Spleen (tissue), 11 donors: ENCODE results near the gene PLAAT5. TPM values are rescaled to one million over a fixed set of nuclear protein-coding genes. Genes with fewer than 3 reads are reported as not detected.

ENCODE experiments used
- DNase-seq: peaks from one replicate; pipeline ENCODE4 v3.0.0-alpha.2; 2020
- H3K27ac ChIP-seq, 8 donors: fragments of 200-600 bp; sonication (generic) in 7 of 8; 1 replicate in 4 of 8; 2 replicates in 4 of 8; pipeline versions ENCODE4 v1.5.0 to v1.8.0; 2016 to 2021; ENCODE audit warnings: inconsistent platforms in 4 of 8, mild to moderate bottlenecking in 4 of 8, moderate library complexity in 1 of 8
- H3K27me3 ChIP-seq, 7 donors: fragments of 200-600 bp; sonication (generic) in 6 of 7; replicated peaks in 1 of 7; 1 replicate in 4 of 7; 2 replicates in 3 of 7; pipeline versions ENCODE4 v1.5.0 to v1.8.0; 2016 to 2021; ENCODE audit warnings: inconsistent platforms in 3 of 7, mild to moderate bottlenecking in 1 of 7
- H3K36me3 ChIP-seq, 6 donors: fragments of 200-600 bp; sonication (generic) in 5 of 6; 1 replicate in 4 of 6; 2 replicates in 2 of 6; pipeline versions ENCODE4 v1.5.0 to v1.8.0; 2016 to 2021; ENCODE audit warnings: inconsistent platforms in 2 of 6
- H3K4me1 ChIP-seq, 6 donors: fragments of 200-600 bp; sonication (generic) in 5 of 6; 1 replicate in 3 of 6; 2 replicates in 3 of 6; pipeline versions ENCODE4 v1.5.0 to v1.8.0; 2016 to 2021; ENCODE audit warnings: inconsistent platforms in 3 of 6
- H3K4me3 ChIP-seq, 8 donors: fragments of 200-600 bp; sonication (generic) in 7 of 8; 1 replicate in 4 of 8; 2 replicates in 4 of 8; pipeline versions ENCODE4 v1.5.0 to v1.8.0; 2016 to 2021; ENCODE audit warnings: inconsistent platforms in 4 of 8, mild to moderate bottlenecking in 4 of 8, moderate library complexity in 2 of 8
- H3K9me3 ChIP-seq, 8 donors: fragments of 200-600 bp; sonication (generic) in 7 of 8; 1 replicate in 4 of 8; 2 replicates in 4 of 8; pipeline versions ENCODE4 v1.5.0 to v1.8.0; 2016 to 2021; ENCODE audit warnings: inconsistent platforms in 4 of 8
- CTCF ChIP-seq, 11 experiments: fragments of 200-600 bp in 7 of 11; fragments of 450-650 bp in 4 of 11; sonication (generic) in 4 of 11; IDR thresholded peaks in 8 of 11; conservative IDR thresholded peaks in 3 of 11; 1 replicate in 7 of 11; 2 replicates in 4 of 11; pipeline versions ENCODE4 v1.4.0 to v1.8.0; 2016 to 2021; ENCODE audit warnings: antibody characterized with exemption in 11 of 11, inconsistent platforms in 4 of 11, mild to moderate bottlenecking in 1 of 11
- POLR2A ChIP-seq, 3 donors: fragments of 450-650 bp; IDR thresholded peaks; one replicate each; pipeline ENCODE4 v1.5.1; 2017; ENCODE audit warnings: antibody characterized with exemption in 3 of 3, mild to moderate bottlenecking in 1 of 3
- POLR2AphosphoS5 ChIP-seq, 3 donors: sonication (generic); formaldehyde crosslinking; IDR thresholded peaks; one replicate each; pipeline ENCODE4 v1.5.1; 2017; ENCODE audit warnings: antibody characterized with exemption in 3 of 3
- WGBS, 5 donors: extraction: QIAGEN DNeasy Blood & Tissue Kit in 3 of 5; methylation state at CpG; one replicate each; pipeline versions ENCODE4 v1.1.5 to v1.1.7; 2013 to 2018; 5-methylcytosine and 5-hydroxymethylcytosine counted together
- intact Hi-C: fragments of 100-400 bp; cut with DNase I; formaldehyde crosslinking; loops from one replicate; pipeline ENCODE4 v1.15.0; 2023; ENCODE audit warnings: low total_unique reads
- polyA plus RNA-seq, 3 donors: library from polyadenylated mRNA; stranded (reverse); fragments of 200-250 nt; gene quantifications; one replicate each; pipeline ENCODE4 v1.2.1, GENCODE V29; 2013
- total RNA-seq, 7 donors: library from RNA; depleted of rRNA in 3 of 7; stranded (reverse); fragments of >200 nt in 3 of 7; fragmentation: NEBNext Ultra II Directional in 4 of 7; extraction: Animal tissue kit (Norgen Biotek cat#: 25700) in 4 of 7; gene quantifications; one replicate each; pipeline versions ENCODE4 v1.1.0 to v1.2.1, GENCODE V29; 2016 to 2021
- donor health status: healthy with polysubstance abuse.
- donor health status: DM: no; HTN: no; CAD: no; lungs with moderate emphysema.
- donor health status: DM: no; HTN: no; CAD: no.
- donor health status: Bipolar disorder and iron deficiency.
- donor health status: healthy.
- donor health status: DM: no; HTN: no; CAD: no.
- donor health status: DM: yes; HTN: yes; CAD: no.

The PLAAT5 gene
- total and polyA plus RNA-seq, 10 donors, result 0.10 to 0.54 (median 0.24) TPM; not detected in 4

DNA sequence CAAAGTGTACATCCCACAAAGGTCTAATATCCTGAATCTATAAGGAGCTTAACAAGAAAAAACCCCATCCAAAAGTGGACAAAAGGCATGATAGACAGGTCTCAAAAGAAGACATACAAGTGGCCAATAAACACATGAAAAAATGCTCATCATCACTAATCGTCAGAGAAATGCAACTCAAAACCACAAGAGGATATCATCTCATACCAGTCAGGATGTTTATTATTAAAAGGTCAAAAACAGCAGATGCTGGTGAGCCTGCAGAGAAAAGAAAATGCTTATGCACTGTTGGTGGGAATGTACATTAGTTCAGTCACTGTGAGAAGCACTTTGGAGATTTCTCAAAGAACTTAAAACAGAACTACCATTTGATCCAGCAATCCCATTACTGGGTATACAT is 27.6 kb upstream of the PLAAT5 start:
- intact Hi-C loops, result no loop called here
- Histone ChIP-seq H3K4me3 (no peak overlapping the region), H3K9me3 (peaks cover 0 to 11% (median 3%) of the 10 kb centered on the region in 8 donors), H3K36me3 (peaks cover 0 to 33% (median 0%) of the 10 kb centered on the region in 6 donors), H3K27me3 (no peaks in the 10 kb centered on the region), H3K4me1 (peaks cover 0 to 16% (median 3%) of the 10 kb centered on the region in 6 donors), H3K27ac (peak overlapping the region in 7 of 8 donors; percentile 16 to 63 (median 39))
- TF ChIP-seq POLR2AphosphoS5 (IDR thresholded peaks at IDR 0.05) (no peak), POLR2A (IDR thresholded peaks at IDR 0.05) (no peak), CTCF (IDR thresholded peaks at IDR 0.05 in 8 of 11, conservative IDR thresholded peaks at IDR 0.05 in 3 of 11) (no peak)
- DNase-seq, result no peak
- 0 to 3% (median 3%) methylated on average over 1 of the region's 1 CpG for WGBS, 5 donors

DNA sequence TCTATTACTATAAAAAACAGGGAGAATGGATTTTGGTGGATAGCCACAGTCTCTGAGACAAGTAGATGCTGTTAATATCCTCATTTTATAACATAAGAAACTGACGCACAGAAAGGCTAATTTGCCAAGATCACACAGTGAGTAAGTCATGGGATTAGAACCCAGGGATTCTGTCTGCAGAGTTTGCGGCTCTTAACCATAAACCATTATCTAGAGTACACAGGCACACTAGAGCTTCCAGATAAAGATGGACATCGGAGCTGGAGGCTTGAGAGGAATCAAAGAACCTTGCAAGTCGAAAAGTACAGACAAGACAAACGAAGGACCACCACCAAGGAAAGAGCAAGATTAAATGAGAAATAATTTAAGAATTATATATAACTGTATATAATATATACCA is 26.2 kb upstream of the PLAAT5 start:
- Histone ChIP-seq H3K4me3 (no peak overlapping the region), H3K27me3 (no peaks in the 10 kb centered on the region), H3K4me1 (peaks cover 0 to 10% (median 2%) of the 10 kb centered on the region in 6 donors), H3K9me3 (peaks cover 0 to 6% (median 0%) of the 10 kb centered on the region in 8 donors), H3K27ac (no peak overlapping the region), H3K36me3 (peaks cover 0 to 46% (median 0%) of the 10 kb centered on the region in 6 donors)
- DNase-seq, result no peak
- intact Hi-C loops, result no loop called here
- no peak for TF ChIP-seq POLR2AphosphoS5 (IDR thresholded peaks at IDR 0.05)
- TF ChIP-seq CTCF (IDR thresholded peaks at IDR 0.05 in 8 of 11, conservative IDR thresholded peaks at IDR 0.05 in 3 of 11), result no peak
- no peak for TF ChIP-seq POLR2A (IDR thresholded peaks at IDR 0.05)
- 89 to 98% (median 96%) methylated on average over 5 of the region's 5 CpGs for WGBS, 5 donors

GRCh38 chr11:63516109-63516508 is 25.1 kb upstream of the PLAAT5 start:
- Histone ChIP-seq H3K4me1 (no peaks in the 10 kb centered on the region), H3K9me3 (peaks cover 0 to 6% (median 0%) of the 10 kb centered on the region in 8 donors), H3K27ac (no peak overlapping the region), H3K36me3 (peaks cover 0 to 57% (median 0%) of the 10 kb centered on the region in 6 donors), H3K27me3 (no peaks in the 10 kb centered on the region), H3K4me3 (no peak overlapping the region)
- WGBS, 5 donors, result 93 to 99% (median 95%) methylated on average over 5 to 6 of the region's 6 CpGs
- peak; percentile 57 for DNase-seq
- intact Hi-C loops, result no loop called here
- TF ChIP-seq POLR2A (IDR thresholded peaks at IDR 0.05), result no peak
- TF ChIP-seq CTCF (IDR thresholded peaks at IDR 0.05 in 8 of 11, conservative IDR thresholded peaks at IDR 0.05 in 3 of 11), result no peak
- TF ChIP-seq POLR2AphosphoS5 (IDR thresholded peaks at IDR 0.05), result no peak

GRCh38 chr11:63512816-63513215 is 21.8 kb upstream of the PLAAT5 start:
- 87 to 94% (median 92%) methylated on average over 7 of the region's 7 CpGs for WGBS, 5 donors
- H3K4me3 ChIP-seq, result no peak overlapping the region
- no peaks in the 10 kb centered on the region for H3K27me3 ChIP-seq
- TF ChIP-seq CTCF (IDR thresholded peaks at IDR 0.05 in 8 of 11, conservative IDR thresholded peaks at IDR 0.05 in 3 of 11), result no peak
- no peak for TF ChIP-seq POLR2AphosphoS5 (IDR thresholded peaks at IDR 0.05)
- no peak for TF ChIP-seq POLR2A (IDR thresholded peaks at IDR 0.05)
- H3K4me1 ChIP-seq, result peaks cover 0 to 12% (median 3%) of the 10 kb centered on the region in 6 donors
- intact Hi-C loops, result no loop called here
- peaks cover 0 to 74% (median 0%) of the 10 kb centered on the region in 6 donors for H3K36me3 ChIP-seq
- DNase-seq, result no peak
- H3K27ac ChIP-seq, result no peak overlapping the region
- no peaks in the 10 kb centered on the region for H3K9me3 ChIP-seq
